ENCODE data around the gene NKAIN2. TPM values are rescaled to one million over a fixed set of nuclear protein-coding genes. Genes with fewer than 3 reads are reported as not detected.

The NKAIN2 gene
- total and polyA plus RNA-seq, 8 donors, result 9.5 to 23.4 (median 18.9) TPM; not detected in 2

- no peak for DNase-seq
- Histone ChIP-seq H3K4me3 (no peak overlapping the region), H3K4me1 (no peaks in the 10 kb centered on the region), H3K36me3 (no peaks in the 10 kb centered on the region), H3K27ac (no peak overlapping the region), H3K9me3 (no peaks in the 10 kb centered on the region), H3K27me3 (no peaks in the 10 kb centered on the region)
- intact Hi-C loops (cut with DNase I), result no loop called here
- ATAC-seq, result no peak
- TF ChIP-seq, protein P1, sequence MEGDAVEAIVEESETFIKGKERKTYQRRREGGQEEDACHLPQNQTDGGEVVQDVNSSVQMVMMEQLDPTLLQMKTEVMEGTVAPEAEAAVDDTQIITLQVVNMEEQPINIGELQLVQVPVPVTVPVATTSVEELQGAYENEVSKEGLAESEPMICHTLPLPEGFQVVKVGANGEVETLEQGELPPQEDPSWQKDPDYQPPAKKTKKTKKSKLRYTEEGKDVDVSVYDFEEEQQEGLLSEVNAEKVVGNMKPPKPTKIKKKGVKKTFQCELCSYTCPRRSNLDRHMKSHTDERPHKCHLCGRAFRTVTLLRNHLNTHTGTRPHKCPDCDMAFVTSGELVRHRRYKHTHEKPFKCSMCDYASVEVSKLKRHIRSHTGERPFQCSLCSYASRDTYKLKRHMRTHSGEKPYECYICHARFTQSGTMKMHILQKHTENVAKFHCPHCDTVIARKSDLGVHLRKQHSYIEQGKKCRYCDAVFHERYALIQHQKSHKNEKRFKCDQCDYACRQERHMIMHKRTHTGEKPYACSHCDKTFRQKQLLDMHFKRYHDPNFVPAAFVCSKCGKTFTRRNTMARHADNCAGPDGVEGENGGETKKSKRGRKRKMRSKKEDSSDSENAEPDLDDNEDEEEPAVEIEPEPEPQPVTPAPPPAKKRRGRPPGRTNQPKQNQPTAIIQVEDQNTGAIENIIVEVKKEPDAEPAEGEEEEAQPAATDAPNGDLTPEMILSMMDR (IDR thresholded peaks at IDR 0.05), result no peak
Observed at GRCh38 chr6:124640432-124640831, 836.8 kb downstream of the NKAIN2 start.

GRCh38 chr6:124655866-124656265 lies 852.2 kb downstream of the NKAIN2 start:
- no peaks in the 10 kb centered on the region for H3K36me3 ChIP-seq
- DNase-seq (no peak), ATAC-seq (no peak)
- TF ChIP-seq, protein P1 (IDR thresholded peaks at IDR 0.05), result no peak
- H3K27me3 ChIP-seq, result no peaks in the 10 kb centered on the region
- H3K4me1 ChIP-seq, result no peaks in the 10 kb centered on the region
- H3K4me3 ChIP-seq, result no peak overlapping the region
- no peaks in the 10 kb centered on the region for H3K9me3 ChIP-seq
- no peak overlapping the region for H3K27ac ChIP-seq
- intact Hi-C loops (cut with DNase I), result no loop called here

- no peak overlapping the region for H3K4me3 ChIP-seq
- H3K4me1 ChIP-seq, result no peaks in the 10 kb centered on the region
- H3K9me3 ChIP-seq, result no peaks in the 10 kb centered on the region
- ATAC-seq, result no peak
- no peaks in the 10 kb centered on the region for H3K36me3 ChIP-seq
- intact Hi-C loops (cut with DNase I), result no loop called here
- no peak overlapping the region for H3K27ac ChIP-seq
- DNase-seq, result no peak
- TF ChIP-seq, protein P1 (IDR thresholded peaks at IDR 0.05), result no peak
- H3K27me3 ChIP-seq, result no peaks in the 10 kb centered on the region
Observed at GRCh38 chr6:124658053-124658452, 854.4 kb downstream of the NKAIN2 start.

DNA sequence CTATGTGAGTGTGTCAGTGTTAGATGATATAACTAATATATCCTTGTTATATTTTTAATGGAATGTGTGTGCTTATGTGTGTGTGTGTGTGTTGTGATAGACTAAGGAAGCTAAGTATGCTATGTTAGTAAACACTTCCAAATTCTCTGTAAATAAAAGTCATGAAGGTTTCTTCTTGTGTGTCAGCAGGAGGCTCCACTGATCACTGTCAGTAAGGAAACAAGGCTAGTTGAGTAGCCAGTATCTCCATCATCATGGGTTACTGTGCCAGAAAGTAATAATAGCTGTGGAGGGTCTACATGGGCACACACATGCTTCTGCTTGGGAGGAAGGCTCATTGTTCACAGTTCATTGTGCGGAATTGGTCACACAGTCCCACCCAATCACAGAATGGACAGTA lies 855.8 kb downstream of the NKAIN2 start:
- intact Hi-C loops (cut with DNase I), result no loop called here
- no peaks in the 10 kb centered on the region for H3K36me3 ChIP-seq
- no peaks in the 10 kb centered on the region for H3K4me1 ChIP-seq
- DNase-seq (no peak), ATAC-seq (no peak)
- no peak overlapping the region for H3K4me3 ChIP-seq
- H3K27me3 ChIP-seq, result no peaks in the 10 kb centered on the region
- TF ChIP-seq, protein P1 (IDR thresholded peaks at IDR 0.05), result no peak
- H3K27ac ChIP-seq, result no peak overlapping the region
- peaks cover 0 to 6% of the 10 kb centered on the region in 2 donors for H3K9me3 ChIP-seq

GRCh38 chr6:124660185-124660584 lies 856.5 kb downstream of the NKAIN2 start:
- Histone ChIP-seq H3K36me3 (no peaks in the 10 kb centered on the region), H3K9me3 (peaks cover 0 to 6% of the 10 kb centered on the region in 2 donors), H3K27me3 (no peaks in the 10 kb centered on the region), H3K4me3 (no peak overlapping the region), H3K27ac (no peak overlapping the region), H3K4me1 (no peaks in the 10 kb centered on the region)
- TF ChIP-seq, protein P1 (IDR thresholded peaks at IDR 0.05), result no peak
- ATAC-seq (no peak), DNase-seq (no peak)
- intact Hi-C loops (cut with DNase I), result no loop called here
